Adrenal gland (tissue), 12 donors: ENCODE measurements around the gene TP53I3. TPM values are rescaled to one million over a fixed set of nuclear protein-coding genes. Genes with fewer than 3 reads are reported as not detected.

Source experiments
- DNase-seq, 7 donors: peaks; one replicate each; pipeline ENCODE4 v3.0.0-alpha.2; 2019 to 2020
- H3K27ac ChIP-seq, 5 donors: fragments of 200-600 bp; sonication (generic) in 4 of 5; 1 replicate in 3 of 5; 2 replicates in 2 of 5; pipeline versions ENCODE4 v1.5.1 to v1.8.0; 2016 to 2020; ENCODE audit warnings: mild to moderate bottlenecking in 1 of 5
- H3K27me3 ChIP-seq: fragments of 200-600 bp; 2 replicates; pipeline ENCODE4 v1.8.0; 2021
- H3K36me3 ChIP-seq, 2 donors: fragments of 200-600 bp; replicated peaks in 1 of 2; 1 replicate in 1 of 2; 2 replicates in 1 of 2; pipeline versions ENCODE4 v1.5.1 to v1.8.0; 2018 to 2022
- H3K4me1 ChIP-seq, 2 donors: fragments of 200-600 bp; replicated peaks in 1 of 2; 1 replicate in 1 of 2; 2 replicates in 1 of 2; pipeline versions ENCODE4 v1.5.1 to v1.8.0; 2018 to 2021
- H3K4me3 ChIP-seq, 4 donors: fragments of 200-600 bp; sonication (generic) in 3 of 4; one replicate each; pipeline ENCODE4 v1.5.1; 2016 to 2018
- H3K9me3 ChIP-seq, 3 donors: fragments of 200-600 bp; sonication (generic) in 1 of 3; replicated peaks in 1 of 3; 1 replicate in 2 of 3; 2 replicates in 1 of 3; pipeline versions ENCODE4 v1.5.1 to v1.8.0; 2016 to 2021
- POLR2A ChIP-seq, 2 donors: fragments of 450-650 bp; IDR thresholded peaks; one replicate each; pipeline ENCODE4 v1.6.1; 2017; ENCODE audit warnings: antibody characterized with exemption in 2 of 2, mild to moderate bottlenecking in 2 of 2, moderate library complexity in 1 of 2
- WGBS, 4 donors: extraction: QIAGEN DNeasy Blood & Tissue Kit in 2 of 4; methylation state at CpG; one replicate each; pipeline versions ENCODE4 v1.1.5 to v1.1.7; 2013 to 2017; 5-methylcytosine and 5-hydroxymethylcytosine counted together
- intact Hi-C, 2 donors: fragments of 100-400 bp; cut with DNase I; formaldehyde crosslinking; loops; one replicate each; pipeline versions ENCODE4 v1.14.1 to v1.15.0; 2022 to 2023
- polyA plus RNA-seq, 3 donors: library from polyadenylated mRNA; stranded (reverse); fragments of 200-250 nt in 2 of 3; fragments of 350-450 nt in 1 of 3; fragmentation: Illumina TruSeq in 1 of 3; extraction: RNeasy Lipid Tissue Mini Kit (QIAGEN cat#74804) in 1 of 3; gene quantifications; one replicate each; pipeline ENCODE4 v1.2.3, GENCODE V29; 2013 to 2014
- small RNA-seq, 2 donors: library from RNA; depleted of rRNA; stranded (forward); fragments of <200 nt; gene quantifications; one replicate each; pipeline ENCODE3, GENCODE V24; 2016
- total RNA-seq, 9 donors: library from RNA; depleted of rRNA in 4 of 9; stranded (reverse); fragments of >200 nt in 4 of 9; fragments of 120-200 nt in 1 of 9; fragmentation: NEBNext Ultra II Directional in 1 of 9; extraction: Animal tissue kit (Norgen Biotek cat#: 25700) in 1 of 9; gene quantifications; one replicate each; pipeline versions ENCODE4 v1.1.0 to v1.2.4, GENCODE V29; 2013 to 2023
- TF ChIP-seq, protein P1 (sequence below), 6 experiments: fragments of 450-650 bp in 4 of 6; fragments of 200-600 bp in 2 of 6; sonication (generic) in 1 of 6; IDR thresholded peaks; 1 replicate in 5 of 6; 2 replicates in 1 of 6; pipeline versions ENCODE4 v1.5.1 to v1.8.0; 2016 to 2021; ENCODE audit warnings: antibody characterized with exemption in 6 of 6, mild to moderate bottlenecking in 2 of 6, moderate library complexity in 1 of 6
- donor health status: healthy with polysubstance abuse.
- donor health status: Bipolar disorder and iron deficiency.
- donor health status: DM: yes; HTN: yes; CAD: no.
- donor health status: DM: no; HTN: no; CAD: no.
- donor health status: DM: no; HTN: no; CAD: no.
- donor health status: DM: yes; HTN: yes; CAD: no.

The TP53I3 gene
- total and polyA plus RNA-seq, 12 donors, result 18.4 to 50.0 (median 27.3) TPM

DNA sequence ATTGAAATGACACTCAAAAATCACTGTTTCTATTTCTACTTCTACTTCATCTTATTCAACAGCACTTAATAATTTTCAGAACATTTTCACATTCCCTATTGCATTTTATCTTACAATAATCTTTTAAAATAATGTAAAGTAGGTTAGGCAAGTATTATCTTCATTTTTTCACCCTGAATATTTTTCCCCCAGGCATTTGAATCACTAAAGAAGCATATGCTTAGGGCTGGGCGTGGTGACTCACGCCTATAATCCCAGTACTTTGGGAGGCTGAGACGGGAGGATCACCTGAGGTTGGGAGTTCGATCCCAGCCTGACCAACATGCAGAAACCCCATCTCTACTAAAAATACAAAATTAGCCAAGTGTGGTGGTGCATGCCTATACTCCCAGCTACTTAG, 44.1 kb downstream of the TP53I3 start:
- TF ChIP-seq POLR2A (IDR thresholded peaks at IDR 0.05), result no peak
- TF ChIP-seq, protein P1, sequence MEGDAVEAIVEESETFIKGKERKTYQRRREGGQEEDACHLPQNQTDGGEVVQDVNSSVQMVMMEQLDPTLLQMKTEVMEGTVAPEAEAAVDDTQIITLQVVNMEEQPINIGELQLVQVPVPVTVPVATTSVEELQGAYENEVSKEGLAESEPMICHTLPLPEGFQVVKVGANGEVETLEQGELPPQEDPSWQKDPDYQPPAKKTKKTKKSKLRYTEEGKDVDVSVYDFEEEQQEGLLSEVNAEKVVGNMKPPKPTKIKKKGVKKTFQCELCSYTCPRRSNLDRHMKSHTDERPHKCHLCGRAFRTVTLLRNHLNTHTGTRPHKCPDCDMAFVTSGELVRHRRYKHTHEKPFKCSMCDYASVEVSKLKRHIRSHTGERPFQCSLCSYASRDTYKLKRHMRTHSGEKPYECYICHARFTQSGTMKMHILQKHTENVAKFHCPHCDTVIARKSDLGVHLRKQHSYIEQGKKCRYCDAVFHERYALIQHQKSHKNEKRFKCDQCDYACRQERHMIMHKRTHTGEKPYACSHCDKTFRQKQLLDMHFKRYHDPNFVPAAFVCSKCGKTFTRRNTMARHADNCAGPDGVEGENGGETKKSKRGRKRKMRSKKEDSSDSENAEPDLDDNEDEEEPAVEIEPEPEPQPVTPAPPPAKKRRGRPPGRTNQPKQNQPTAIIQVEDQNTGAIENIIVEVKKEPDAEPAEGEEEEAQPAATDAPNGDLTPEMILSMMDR (IDR thresholded peaks at IDR 0.05), result no peak
- WGBS, 4 donors, result 88 to 100% (median 97%) methylated on average over 4 of the region's 4 CpGs
- Histone ChIP-seq H3K27me3 (no peaks in the 10 kb centered on the region), H3K9me3 (no peaks in the 10 kb centered on the region), H3K36me3 (peaks cover 0 to 27% of the 10 kb centered on the region in 2 donors), H3K27ac (no peak overlapping the region), H3K4me3 (no peak overlapping the region), H3K4me1 (no peaks in the 10 kb centered on the region)
- DNase-seq, result no peak
- intact Hi-C loops, result no loop called here

DNA sequence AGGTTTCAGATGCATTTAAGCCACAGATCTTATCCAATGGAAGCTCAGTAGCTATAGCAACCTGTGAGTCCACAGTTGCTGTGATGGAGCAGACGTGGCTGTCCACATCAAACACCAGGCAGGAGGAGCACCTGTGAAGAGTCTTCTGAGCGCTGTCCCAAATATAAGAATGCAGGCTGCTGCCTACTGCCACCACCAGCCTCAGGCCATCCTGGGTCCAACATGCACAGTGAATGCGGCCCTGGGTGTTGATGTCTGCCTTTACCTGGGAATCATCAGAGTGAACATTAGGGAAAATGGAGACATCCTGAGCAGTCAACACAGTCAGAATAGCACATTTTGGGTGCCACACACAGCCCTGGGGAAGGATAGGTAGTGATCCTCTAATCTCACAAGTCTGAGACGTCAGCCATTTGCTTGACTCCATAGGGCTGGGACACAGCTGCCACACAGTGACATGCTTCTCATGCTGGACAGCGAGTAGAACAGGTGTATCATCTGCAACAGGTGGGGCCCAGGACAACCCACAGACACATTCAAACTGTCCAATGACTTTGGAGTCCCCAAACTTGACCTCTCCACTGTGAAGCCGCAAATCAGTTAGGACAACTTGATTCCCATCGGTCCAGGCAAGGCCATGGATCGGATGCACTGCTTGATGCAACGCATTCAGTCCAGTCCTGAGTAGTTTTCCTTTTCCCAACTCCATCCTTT, 45.7 kb downstream of the TP53I3 start:
- WGBS, 4 donors, result 87 to 95% (median 92%) methylated on average over 7 to 9 of the region's 9 CpGs
- Histone ChIP-seq H3K36me3 (peaks cover 0 to 27% of the 10 kb centered on the region in 2 donors), H3K4me3 (no peak overlapping the region), H3K4me1 (no peaks in the 10 kb centered on the region), H3K27ac (no peak overlapping the region), H3K27me3 (no peaks in the 10 kb centered on the region), H3K9me3 (no peaks in the 10 kb centered on the region)
- TF ChIP-seq, protein P1 (IDR thresholded peaks at IDR 0.05), result no peak
- TF ChIP-seq POLR2A (IDR thresholded peaks at IDR 0.05), result no peak
- intact Hi-C loops, result no loop called here
- no peak for DNase-seq

Small RNA genes lying within 50 kb of the gene (small RNA-seq; reads per million reads assigned to genes)
- gene RNU6-370P, result 0 reads per million in 2 donors

Other genes starting within 250 kb of the TP53I3 start
- 10 to 100 TPM in 8 of 9 donors, 1 to 10 TPM in 1; 3.4 to 26.7 (median 18.0) TPM for gene ATAD2B, start 157.7 kb downstream of the TP53I3 start, total RNA-seq
- 1 to 10 TPM; 4.1 to 6.4 (median 5.9) TPM for gene ATAD2B, start 157.7 kb downstream of the TP53I3 start, polyA plus RNA-seq
- gene UBXN2A, start 144.4 kb downstream of the TP53I3 start, total RNA-seq, result 10 to 100 TPM in 6 of 9 donors, 1 to 10 TPM in 3; 6.2 to 17.3 (median 14.1) TPM
- gene UBXN2A, start 144.4 kb downstream of the TP53I3 start, polyA plus RNA-seq, result 10 to 100 TPM in 1 of 3 donors, 1 to 10 TPM in 2; 5.4 to 11.4 (median 5.4) TPM
- under 1 TPM in 3 of 9 donors, not detected in 6; 0.30 to 0.61 (median 0.44) TPM for gene MFSD2B, start 74.7 kb downstream of the TP53I3 start, total RNA-seq
- under 1 TPM in 2 of 3 donors, not detected in 1; 0.03 to 0.16 TPM for gene MFSD2B, start 74.7 kb downstream of the TP53I3 start, polyA plus RNA-seq
- 10 to 100 TPM in 5 of 9 donors, 1 to 10 TPM in 4; 4.1 to 18.0 (median 12.5) TPM for gene WDCP, start 37.4 kb downstream of the TP53I3 start, total RNA-seq
- gene WDCP, start 37.4 kb downstream of the TP53I3 start, polyA plus RNA-seq, result 10 to 100 TPM in 1 of 3 donors, 1 to 10 TPM in 2; 1.9 to 13.0 (median 2.0) TPM
- 10 to 100 TPM in 2 of 9 donors, 1 to 10 TPM in 7; 3.7 to 18.2 (median 5.7) TPM for gene FKBP1B, start 35.1 kb downstream of the TP53I3 start, total RNA-seq
- gene FKBP1B, start 35.1 kb downstream of the TP53I3 start, polyA plus RNA-seq, result 1 to 10 TPM; 4.4 to 8.1 (median 7.0) TPM
- gene SF3B6, start 8.5 kb downstream of the TP53I3 start, total RNA-seq, result 100 to 1,000 TPM in 3 of 9 donors, 10 to 100 TPM in 6; 61.2 to 209 (median 81.2) TPM
- 100 to 1,000 TPM in 1 of 3 donors, 10 to 100 TPM in 2; 70.1 to 173 (median 75.8) TPM for gene SF3B6, start 8.5 kb downstream of the TP53I3 start, polyA plus RNA-seq
- 1 to 10 TPM in 2 of 9 donors, under 1 TPM in 4, not detected in 3; 0.41 to 1.6 (median 0.88) TPM for gene PFN4, start 38.5 kb upstream of the TP53I3 start, total RNA-seq
- gene PFN4, start 38.5 kb upstream of the TP53I3 start, polyA plus RNA-seq, result 1 to 10 TPM in 1 of 3 donors, under 1 TPM in 2; 0.82 to 2.7 (median 0.84) TPM
- 10 to 100 TPM in 8 of 9 donors, 1 to 10 TPM in 1; 1.9 to 33.0 (median 28.9) TPM for gene FAM228B, start 38.6 kb upstream of the TP53I3 start, total RNA-seq
- gene FAM228B, start 38.6 kb upstream of the TP53I3 start, polyA plus RNA-seq, result 100 to 1,000 TPM in 1 of 3 donors, 10 to 100 TPM in 2; 18.8 to 141 (median 66.3) TPM
- gene FAM228A, start 90.2 kb upstream of the TP53I3 start, total RNA-seq, result 1 to 10 TPM in 2 of 9 donors, under 1 TPM in 7; 0.28 to 2.4 (median 0.72) TPM
- 1 to 10 TPM in 2 of 3 donors, under 1 TPM in 1; 0.64 to 2.4 (median 1.6) TPM for gene FAM228A, start 90.2 kb upstream of the TP53I3 start, polyA plus RNA-seq